Neural crest cell (in vitro differentiated cells): Measurements from ENCODE around the gene SSBP3. TPM values are rescaled to one million over a fixed set of nuclear protein-coding genes. Genes with fewer than 3 reads are reported as not detected.

Experiments
- DNase-seq: peaks from one replicate; pipeline ENCODE4 v3.0.0; 2021; ENCODE audit warnings: low read depth, mixed read lengths, low spot score
- H3K27ac Mint-ChIP-seq: one replicate; pipeline ENCODE4 v1.8.0; 2021; ENCODE audit warnings: mild to moderate bottlenecking, mixed read lengths; ENCODE audit not compliant: unreplicated experiment
- H3K27me3 Mint-ChIP-seq: 2 replicates; pipeline ENCODE4 v1.8.0; 2021; ENCODE audit warnings: low read depth, mild to moderate bottlenecking, mixed read lengths
- H3K36me3 Mint-ChIP-seq: 2 replicates; pipeline ENCODE4 v1.8.0; 2021; ENCODE audit warnings: low read depth, mild to moderate bottlenecking, mixed read lengths
- H3K4me1 Mint-ChIP-seq: 2 replicates; pipeline ENCODE4 v1.8.0; 2021; ENCODE audit warnings: mixed read lengths
- H3K4me3 Mint-ChIP-seq: one replicate; pipeline ENCODE4 v1.8.0; 2021; ENCODE audit warnings: mild to moderate bottlenecking, mixed read lengths
- H3K9me3 Mint-ChIP-seq: 2 replicates; pipeline ENCODE4 v1.8.0; 2021; ENCODE audit warnings: mixed read lengths
- CTCF ChIP-seq: fragments of 200-600 bp; sonication (generic); conservative IDR thresholded peaks from 2 replicates; pipeline ENCODE4 v1.5.0; 2021; ENCODE audit warnings: antibody characterized with exemption, mild to moderate bottlenecking
- total RNA-seq: library from RNA; stranded (reverse); gene quantifications from 2 replicates; pipeline ENCODE4 v1.2.1, GENCODE V29; 2021

SSBP3 gene
- total RNA-seq, 1 donor from 2014 or later = 94.3 TPM

DNA sequence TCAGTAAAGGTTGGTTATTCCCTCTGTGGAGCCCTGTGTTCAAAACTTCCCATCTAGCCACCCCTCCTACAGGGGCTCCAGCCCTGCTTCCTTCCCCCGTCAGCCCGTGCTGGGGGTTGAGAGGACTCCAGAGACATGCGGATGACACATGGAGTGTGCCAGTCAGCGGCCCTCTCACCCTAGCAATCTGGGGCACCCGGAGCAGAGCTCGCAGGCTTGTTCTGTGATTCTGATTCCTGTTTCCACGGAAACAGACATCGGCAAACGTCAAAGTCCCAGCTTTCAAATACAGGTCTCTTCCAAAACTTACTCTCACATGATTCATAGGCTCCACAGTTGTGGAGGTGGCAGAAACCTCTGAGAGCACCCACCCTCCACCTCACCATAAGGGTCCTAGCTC is 9.8 kb upstream of the SSBP3 start:
- H3K27me3 Mint-ChIP-seq = no peaks in the 10 kb centered on the region
- H3K27ac Mint-ChIP-seq = no peak overlapping the region
- H3K36me3 Mint-ChIP-seq = no peaks in the 10 kb centered on the region
- peaks cover 28% of the 10 kb centered on the region for H3K4me1 Mint-ChIP-seq
- no peak for TF ChIP-seq CTCF
- H3K9me3 Mint-ChIP-seq = no peaks in the 10 kb centered on the region
- H3K4me3 Mint-ChIP-seq = no peak overlapping the region
- no peak for DNase-seq

DNA sequence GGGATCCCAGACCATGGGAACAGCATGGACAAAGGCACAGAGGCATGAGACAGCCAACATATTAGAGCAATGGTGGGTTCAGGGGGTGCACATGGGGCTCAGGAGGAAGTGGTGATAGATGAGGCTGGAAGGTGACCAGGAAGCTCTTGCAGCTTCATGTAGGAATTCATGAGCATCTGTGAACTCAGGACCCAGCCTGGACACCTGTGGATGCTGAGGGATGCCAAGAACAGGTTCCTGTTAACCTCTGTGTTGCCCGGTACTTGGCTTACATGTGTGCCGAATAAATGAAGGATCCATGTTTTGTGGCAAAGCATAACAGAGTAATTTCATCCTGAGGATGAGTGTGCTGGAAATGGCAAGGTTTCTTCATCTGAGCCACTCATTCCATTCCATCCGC is 9.3 kb upstream of the SSBP3 start:
- no peak for TF ChIP-seq CTCF

DNA sequence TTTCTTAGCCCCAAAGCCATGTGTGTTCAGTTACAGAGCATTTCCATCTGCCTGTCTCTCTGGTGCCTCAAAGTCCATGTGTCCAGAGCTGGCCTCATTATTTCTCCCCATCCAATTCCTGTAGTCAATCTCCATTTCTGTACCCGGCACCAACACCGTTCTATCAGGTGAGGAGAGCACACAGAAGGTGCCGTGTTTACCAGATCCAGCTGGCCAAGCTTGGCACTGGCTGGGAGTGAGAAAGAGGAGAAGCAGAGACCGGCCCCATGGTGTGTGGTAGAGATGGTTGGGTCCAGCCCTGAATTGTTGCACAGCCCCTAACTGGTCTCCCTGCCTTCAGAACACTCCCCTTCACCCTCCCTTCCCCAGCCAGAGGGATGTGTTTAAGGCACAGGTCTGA is 7.5 kb upstream of the SSBP3 start:
- H3K27me3 Mint-ChIP-seq = no peaks in the 10 kb centered on the region
- DNase-seq = no peak
- no peak overlapping the region for H3K4me3 Mint-ChIP-seq
- no peaks in the 10 kb centered on the region for H3K36me3 Mint-ChIP-seq
- peaks cover 50% of the 10 kb centered on the region for H3K4me1 Mint-ChIP-seq
- H3K9me3 Mint-ChIP-seq = no peaks in the 10 kb centered on the region
- no peak overlapping the region for H3K27ac Mint-ChIP-seq
- no peak for TF ChIP-seq CTCF

More for the DNA sequence above, 9.3 kb upstream of the SSBP3 start:
- Mint-ChIP-seq H3K9me3 (no peaks in the 10 kb centered on the region), H3K4me1 (peaks cover 32% of the 10 kb centered on the region), H3K27me3 (no peaks in the 10 kb centered on the region), H3K4me3 (no peak overlapping the region), H3K36me3 (no peaks in the 10 kb centered on the region), H3K27ac (no peak overlapping the region)
- DNase-seq = no peak

DNA sequence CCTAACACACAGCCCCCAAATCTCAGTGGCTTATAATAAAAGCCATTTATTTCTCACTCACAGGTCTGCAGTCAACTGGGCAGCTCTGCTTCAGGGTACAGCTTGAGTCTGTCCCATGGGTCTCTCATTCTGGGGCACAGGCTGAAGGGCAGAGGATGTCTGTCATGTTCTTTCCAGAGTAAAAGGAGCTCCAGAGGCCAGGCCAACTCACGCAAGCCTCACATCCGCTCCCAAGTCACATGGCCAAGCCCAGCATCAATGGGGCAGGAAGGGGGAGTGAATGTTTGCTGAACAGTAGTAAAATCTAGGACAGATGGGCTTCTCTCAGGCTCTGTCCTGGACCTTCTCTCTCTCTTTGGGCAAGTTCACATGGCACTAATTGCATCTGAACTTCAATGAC is 7.1 kb upstream of the SSBP3 start:
- H3K27ac Mint-ChIP-seq = no peak overlapping the region
- no peaks in the 10 kb centered on the region for H3K36me3 Mint-ChIP-seq
- H3K27me3 Mint-ChIP-seq = no peaks in the 10 kb centered on the region
- DNase-seq = no peak
- no peak for TF ChIP-seq CTCF
- H3K9me3 Mint-ChIP-seq = no peaks in the 10 kb centered on the region
- no peak overlapping the region for H3K4me3 Mint-ChIP-seq
- peaks cover 55% of the 10 kb centered on the region for H3K4me1 Mint-ChIP-seq

DNA sequence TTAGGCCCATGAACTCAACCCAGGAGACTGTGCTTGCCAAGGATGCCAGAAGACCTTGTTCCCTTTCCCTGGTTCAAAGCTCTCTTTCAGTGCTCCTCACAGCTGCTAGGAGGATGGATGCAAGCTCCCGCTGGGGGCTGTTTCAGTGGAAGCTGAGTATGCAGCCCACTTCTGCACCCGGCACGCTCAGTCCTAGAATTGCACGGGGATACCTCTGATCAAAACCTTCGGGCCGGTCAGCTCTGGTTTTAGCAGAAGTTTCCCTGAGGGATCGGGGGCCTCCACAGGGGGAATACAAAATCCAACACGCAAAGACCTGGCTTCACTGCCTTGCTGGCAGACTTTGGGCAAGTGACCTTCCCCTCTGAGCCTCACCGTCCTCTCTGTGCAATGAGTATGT is 4.2 kb upstream of the SSBP3 start:
- no peak overlapping the region for H3K27ac Mint-ChIP-seq
- peak overlapping the region; percentile 46 for H3K4me3 Mint-ChIP-seq
- H3K27me3 Mint-ChIP-seq = no peaks in the 10 kb centered on the region
- no peaks in the 10 kb centered on the region for H3K9me3 Mint-ChIP-seq
- no peak for TF ChIP-seq CTCF
- peaks cover 61% of the 10 kb centered on the region for H3K4me1 Mint-ChIP-seq
- no peaks in the 10 kb centered on the region for H3K36me3 Mint-ChIP-seq
- DNase-seq = no peak
